Smooth muscle cell of the brain vasculature (primary cell): ENCODE data around the gene TSPAN17.

ENCODE experiments used
- DNase-seq: peaks from one replicate; pipeline ENCODE4 v3.0.0-alpha.2; 2012; ENCODE audit warnings: low read depth, low spot score

TSPAN17 gene

DNA sequence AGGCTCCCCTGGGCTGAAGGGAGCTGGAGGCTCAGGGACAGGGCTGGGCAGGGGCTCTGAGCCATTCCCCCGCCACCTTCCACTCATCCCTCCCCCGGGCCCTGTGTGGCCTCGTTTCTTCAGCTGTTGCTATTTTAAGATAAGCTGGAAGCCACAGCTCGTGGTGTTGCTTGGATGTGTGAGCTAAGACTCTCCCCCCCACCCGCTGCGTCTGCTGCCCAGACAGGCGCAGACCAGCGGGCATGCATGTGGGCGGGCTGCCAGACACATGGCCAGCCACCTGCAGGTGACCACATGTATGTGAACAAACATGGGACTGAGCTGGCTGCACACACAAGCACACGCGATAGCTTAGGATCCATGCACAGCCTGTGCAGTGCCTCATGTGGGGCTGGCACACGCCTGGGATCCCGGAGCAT lies 25.6 kb upstream of the TSPAN17 start:
- DNase-seq, result no peak

GRCh38 chr5:176624142-176624541 lies 23.1 kb upstream of the TSPAN17 start:
- no peak for DNase-seq

DNA sequence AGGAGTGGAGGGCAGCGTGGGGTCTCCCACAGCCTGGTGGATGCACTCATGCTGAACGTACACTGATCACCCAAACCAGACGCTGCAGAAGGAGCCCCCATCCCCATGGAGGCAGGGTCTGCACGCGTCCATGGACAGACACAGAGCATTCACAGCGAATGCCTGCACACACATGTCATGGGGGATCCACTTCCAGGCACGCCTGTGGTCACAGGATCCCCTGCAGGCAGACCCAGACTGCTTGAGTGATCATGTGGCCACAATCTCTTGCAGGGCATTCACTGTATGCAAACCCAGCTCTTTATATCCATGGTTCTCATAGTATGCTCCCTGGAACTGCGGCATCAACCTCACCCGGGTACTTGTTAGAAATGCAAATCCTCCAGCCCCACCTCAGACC lies 22.3 kb upstream of the TSPAN17 start:
- DNase-seq, result no peak

- no peak for DNase-seq
These were observed 21.8 kb upstream of the TSPAN17 start for GRCh38 chr5:176625512-176625911.

- no peak for DNase-seq
These were observed 21.1 kb upstream of the TSPAN17 start for GRCh38 chr5:176625966-176626875.

- DNase-seq, result no peak
These were observed 20.4 kb upstream of the TSPAN17 start for GRCh38 chr5:176626876-176627236.

DNA sequence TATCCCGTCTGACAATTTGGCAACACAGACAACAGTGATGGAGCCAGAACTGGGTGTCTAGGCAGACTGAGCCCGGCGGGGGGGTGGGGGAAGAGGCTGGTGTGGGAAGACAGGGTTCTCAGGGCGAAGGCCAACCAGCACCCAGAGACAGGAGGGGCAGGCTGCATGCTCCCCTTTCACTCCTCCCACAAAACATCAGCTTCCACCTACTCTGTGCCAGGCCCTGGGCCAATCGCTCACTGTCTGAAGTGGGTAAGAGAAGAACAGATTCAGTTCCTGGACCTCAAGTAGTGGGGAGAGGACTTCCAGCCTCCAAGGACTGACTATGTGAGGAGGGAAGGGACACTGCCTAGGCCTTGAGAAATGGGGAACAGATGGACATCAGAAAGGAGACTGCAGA lies 19.7 kb upstream of the TSPAN17 start:
- no peak for DNase-seq

DNA sequence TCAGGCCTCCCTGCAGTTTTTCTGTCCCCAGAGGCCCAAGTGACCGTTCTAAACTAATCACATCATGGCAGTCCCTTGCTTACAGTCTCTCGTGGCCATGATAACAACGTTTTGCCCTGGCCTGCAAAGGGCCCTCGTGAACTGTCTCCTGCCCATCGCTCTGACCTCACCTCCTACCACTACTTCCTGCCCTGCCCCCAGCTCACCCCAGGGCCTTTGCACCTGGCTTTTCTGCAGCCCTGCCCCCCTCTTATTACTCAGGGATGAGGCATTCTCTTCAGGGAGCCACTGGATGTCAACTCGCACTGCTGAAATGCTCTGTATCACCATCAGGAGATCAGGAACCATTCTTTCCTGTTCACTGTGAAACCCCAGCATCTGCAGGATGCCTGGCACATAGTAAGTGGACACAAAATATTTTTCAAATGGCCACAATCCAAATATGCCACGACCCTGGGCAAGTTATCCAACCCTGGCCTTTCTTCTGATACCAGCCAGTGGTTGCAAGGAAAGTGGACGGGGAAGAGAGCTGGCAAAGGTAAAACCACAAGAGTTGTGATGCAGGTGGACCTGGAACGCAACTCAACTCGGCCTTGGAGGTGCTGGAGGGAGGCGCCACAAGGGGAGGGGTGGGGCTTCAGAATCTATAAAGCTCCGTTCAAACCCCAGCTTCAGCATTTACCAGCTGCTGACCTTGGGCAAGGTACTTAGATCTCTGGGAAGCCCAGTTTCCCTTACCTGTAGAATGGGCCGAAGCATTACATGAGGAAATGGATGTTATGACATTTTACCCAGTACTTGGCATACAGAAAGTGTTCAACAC lies 18.7 kb upstream of the TSPAN17 start:
- DNase-seq, result no peak

DNA sequence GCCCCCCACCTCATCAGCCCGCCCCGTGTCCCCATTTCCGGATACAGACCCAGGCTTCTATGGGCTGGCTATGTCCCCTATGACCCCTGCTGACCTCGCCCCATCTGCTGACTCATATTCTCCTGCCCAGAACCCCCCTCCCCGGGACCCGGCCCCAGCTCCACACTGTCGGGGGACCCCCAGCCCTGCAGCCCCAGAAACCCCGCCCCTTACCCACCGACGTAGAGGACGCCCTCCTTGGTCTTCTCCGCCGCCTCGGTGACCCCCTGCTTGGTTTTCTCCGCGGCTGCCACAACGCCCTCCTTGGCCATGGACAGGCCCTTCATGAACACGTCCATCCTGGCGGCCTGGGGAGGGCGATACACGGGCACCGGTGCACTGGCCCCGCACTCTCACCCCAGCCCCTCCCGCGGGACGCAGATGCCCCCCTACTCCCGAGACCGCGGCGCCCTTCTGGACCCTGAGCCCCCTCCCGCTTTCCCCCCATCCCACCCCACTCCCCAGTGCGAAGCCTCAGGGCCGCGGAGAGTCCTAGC lies 17.9 kb upstream of the TSPAN17 start:
- no peak for DNase-seq

- DNase-seq, result no peak
These were observed 17.2 kb upstream of the TSPAN17 start, which contains the start of the genes EIF4E1B and SNCB for GRCh38 chr5:176629853-176630680. Gene EIF4E1B (plus strand): TSS chr5:176630675. CDS start chr5:176642788, 12,113 bp downstream. Gene SNCB (minus strand): TSS chr5:176630534. CDS start chr5:176629654, 880 bp downstream.

- DNase-seq, result no peak
These were observed 16.5 kb upstream of the TSPAN17 start for GRCh38 chr5:176630681-176631222.

DNA sequence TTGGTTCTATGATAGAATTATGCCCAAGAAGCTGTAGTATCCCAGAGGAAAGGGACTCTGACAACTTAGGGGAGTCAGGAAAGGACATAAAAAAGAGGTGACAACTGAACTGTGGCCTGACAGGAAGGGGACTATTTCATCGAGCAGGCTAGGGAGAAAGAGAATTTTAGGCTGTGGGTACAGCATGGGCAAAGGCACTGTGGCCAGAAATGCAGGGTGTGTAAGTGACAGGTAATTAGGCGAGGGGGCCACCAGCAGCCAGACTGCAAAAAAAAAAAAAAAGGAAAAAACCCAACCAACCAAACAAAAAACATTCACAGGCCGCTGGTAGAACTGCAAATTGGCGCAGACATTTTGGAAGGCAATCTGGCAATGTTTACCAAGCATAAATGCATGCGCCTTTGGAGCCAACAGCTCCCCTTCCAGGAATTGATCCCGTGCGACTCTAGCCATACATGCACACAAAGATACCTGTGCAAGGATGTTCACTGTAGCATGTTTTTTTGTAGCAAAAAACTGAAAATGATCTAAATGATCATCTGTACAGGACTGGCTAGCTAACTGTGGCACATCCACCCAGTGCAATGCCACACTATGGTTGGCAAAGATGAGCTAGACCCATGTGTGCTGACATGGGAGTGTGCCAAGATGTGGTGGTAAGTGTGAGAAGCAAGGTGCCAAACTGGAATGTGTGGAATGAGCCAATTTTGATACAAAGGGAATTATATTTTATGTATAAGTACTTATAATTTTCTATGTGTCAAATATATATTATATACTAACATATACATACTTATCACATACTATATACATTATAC lies 15.7 kb upstream of the TSPAN17 start:
- no peak for DNase-seq

DNA sequence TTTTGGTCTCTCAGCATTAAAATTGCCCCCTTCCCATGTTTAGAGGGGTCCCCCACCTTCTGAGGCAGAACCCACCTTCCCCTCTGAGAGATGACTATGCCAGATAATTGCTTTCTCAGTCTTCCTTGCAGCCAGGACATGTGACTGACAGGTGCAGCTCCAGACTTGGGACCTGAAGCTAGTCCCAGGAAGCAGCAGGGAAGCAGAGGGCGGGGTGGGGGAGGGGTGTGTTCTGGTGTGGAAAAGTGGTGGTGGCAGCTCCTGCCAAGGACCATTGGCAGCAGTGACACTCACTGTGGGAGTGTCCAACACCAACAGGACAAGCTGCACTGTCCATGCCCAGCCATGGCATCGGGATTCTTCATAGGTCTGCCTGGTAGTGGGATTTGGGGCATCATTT lies 14.5 kb upstream of the TSPAN17 start:
- no peak for DNase-seq

- DNase-seq, result no peak
These were observed 13.7 kb upstream of the TSPAN17 start for GRCh38 chr5:176633598-176633997.

GRCh38 chr5:176636426-176636825 lies 10.9 kb upstream of the TSPAN17 start:
- DNase-seq, result no peak

DNA sequence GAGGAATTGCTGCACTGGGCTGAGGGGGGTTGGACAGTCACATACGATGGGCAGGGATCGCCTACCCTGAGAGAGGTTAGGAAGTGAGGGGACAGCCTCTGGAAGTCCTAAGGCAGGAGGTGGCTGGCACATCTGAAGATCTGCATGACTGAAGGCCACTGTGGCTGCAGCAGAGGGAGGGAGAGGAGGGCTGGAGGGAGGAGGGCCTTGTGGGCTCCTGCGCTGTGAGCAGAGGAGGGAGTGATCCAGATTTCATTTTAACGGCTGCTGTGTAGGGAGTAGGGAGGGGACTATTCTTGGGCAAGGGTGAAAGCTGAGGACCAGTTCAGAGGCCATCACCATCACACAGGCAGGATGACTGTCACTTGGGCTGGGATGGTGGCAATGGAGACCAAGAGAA lies 9.7 kb upstream of the TSPAN17 start:
- no peak for DNase-seq

GRCh38 chr5:176638437-176638836 lies 8.8 kb upstream of the TSPAN17 start:
- no peak for DNase-seq

DNA sequence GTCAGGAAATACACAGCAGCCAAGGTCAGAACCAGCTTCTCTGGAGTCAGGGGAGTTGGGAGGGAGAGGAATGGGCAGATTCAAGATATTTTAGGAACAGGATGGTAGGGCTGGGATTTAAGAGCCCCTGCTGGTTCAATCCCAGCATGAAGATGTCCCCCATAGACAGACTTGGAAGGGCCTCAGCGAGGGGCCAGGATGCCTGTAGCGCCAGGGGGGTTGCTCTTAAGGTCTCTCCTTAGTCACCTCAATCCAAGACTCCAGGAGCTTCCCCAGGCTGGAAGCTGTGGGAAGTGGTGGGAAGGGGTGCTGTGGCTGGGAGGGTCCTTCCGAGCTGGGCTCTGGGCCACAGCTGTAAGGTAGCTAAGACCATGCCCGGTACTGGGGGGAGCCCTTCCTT lies 8.1 kb upstream of the TSPAN17 start:
- DNase-seq, result no peak

DNA sequence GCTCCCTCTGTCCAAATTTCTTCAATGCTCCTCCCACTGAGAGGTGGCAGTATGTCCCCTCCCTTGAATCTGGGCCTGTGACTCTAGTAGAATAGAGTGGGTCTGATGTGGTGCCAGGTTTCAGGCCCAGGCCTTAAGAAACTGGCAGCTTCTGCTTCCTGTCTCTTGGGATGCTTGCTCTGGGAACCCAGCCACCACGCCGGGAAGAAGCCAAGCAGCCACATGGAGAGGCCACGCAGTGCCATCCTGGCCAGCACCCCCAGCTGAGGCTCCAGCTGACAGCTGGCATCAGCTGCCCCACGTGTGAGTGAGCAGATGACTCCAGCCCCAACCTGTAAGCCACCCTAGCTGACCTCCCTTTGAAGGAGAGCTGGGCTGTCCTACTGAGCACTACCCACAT lies 7.3 kb upstream of the TSPAN17 start:
- DNase-seq, result no peak

DNA sequence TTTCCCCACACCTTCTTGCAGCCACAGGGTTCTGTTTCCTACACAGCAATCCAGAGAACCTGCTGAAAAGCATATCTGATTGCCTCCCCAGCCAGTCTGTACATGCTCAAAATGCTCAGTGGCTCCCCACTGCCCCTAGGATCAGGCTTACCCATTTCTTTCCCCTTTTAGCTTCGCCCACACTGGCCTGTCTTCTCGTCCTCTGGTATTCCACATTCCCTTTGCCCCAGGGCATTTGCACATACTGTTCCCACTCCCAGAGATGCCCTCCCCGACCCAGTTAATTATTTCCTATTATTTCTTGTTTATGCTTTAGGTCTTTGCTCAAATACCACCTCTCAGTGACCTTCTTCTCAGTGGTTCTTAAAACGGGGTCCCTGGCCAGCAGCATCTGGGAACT lies 6.7 kb upstream of the TSPAN17 start:
- DNase-seq, result no peak
